Mucosa of gallbladder (tissue), 1 donor: ENCODE results near the gene SART3. TPM values are rescaled to one million over a fixed set of nuclear protein-coding genes. Genes with fewer than 3 reads are reported as not detected.
"Not testable (repeated sequence)": the region's sequence is repeated elsewhere in the genome, so short reads cannot be mapped to it uniquely, and the experiment has no call there.

Source experiments
- DNase-seq: peaks from one replicate; pipeline ENCODE4 v3.0.0-alpha.2; 2020; ENCODE audit warnings: low spot score
- total RNA-seq: library from RNA; stranded (reverse); gene quantifications from one replicate; pipeline ENCODE4 v1.2.1, GENCODE V29; 2021
- donor health status: DM: no; HTN: no; CAD: no.

Gene SART3
- total RNA-seq, 1 donor from 2014 or later, result 42.3 TPM

DNA sequence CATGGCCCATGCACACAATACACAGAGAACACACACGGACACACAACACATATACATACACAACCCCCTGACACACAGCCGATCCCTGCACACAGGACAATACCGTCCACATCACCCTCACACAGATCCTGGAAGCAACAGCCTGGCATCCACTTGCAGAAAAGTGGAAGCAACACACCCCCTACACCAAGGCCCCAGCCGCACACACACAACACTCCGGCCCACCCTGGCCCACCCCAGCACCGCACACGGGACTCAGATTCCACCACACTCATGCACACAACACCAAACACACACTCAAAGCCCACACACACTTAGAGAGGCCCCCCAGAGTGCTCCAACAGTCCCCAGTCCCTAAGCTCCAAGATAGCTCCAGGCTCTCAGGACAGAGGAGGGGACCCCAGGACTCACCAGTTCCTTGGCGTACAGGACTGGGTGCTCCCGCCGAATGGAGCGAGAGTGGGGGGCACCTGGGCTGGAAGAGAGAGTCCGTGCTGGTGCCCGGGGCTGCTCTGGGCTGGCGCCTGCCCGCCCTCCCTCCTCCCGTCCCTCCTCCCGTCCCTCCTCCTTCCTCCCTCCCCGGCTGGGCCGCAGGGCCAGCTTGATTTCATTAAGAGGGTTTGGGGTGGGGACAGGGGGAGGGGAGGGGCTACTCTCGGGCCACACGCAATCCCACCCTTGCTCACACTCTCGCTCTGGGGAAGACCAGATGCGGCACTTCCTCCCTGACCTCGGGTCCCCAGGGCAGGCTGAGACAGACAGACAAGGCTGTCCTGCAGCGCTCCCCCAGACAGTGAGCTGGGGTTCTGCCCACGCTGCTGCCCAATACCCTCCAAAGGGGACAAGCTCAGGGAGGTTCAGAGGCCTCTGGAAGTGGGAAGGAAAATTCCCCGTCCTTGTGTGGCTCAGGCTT is 36.8 kb upstream of the SART3 start, which contains the start of gene TMEM119:
TSS of gene TMEM119 (minus strand) at position 526 of the 913 bp plus-strand sequence. CDS start 5,701 bp downstream, outside the sequence.
- no peak for DNase-seq

DNA sequence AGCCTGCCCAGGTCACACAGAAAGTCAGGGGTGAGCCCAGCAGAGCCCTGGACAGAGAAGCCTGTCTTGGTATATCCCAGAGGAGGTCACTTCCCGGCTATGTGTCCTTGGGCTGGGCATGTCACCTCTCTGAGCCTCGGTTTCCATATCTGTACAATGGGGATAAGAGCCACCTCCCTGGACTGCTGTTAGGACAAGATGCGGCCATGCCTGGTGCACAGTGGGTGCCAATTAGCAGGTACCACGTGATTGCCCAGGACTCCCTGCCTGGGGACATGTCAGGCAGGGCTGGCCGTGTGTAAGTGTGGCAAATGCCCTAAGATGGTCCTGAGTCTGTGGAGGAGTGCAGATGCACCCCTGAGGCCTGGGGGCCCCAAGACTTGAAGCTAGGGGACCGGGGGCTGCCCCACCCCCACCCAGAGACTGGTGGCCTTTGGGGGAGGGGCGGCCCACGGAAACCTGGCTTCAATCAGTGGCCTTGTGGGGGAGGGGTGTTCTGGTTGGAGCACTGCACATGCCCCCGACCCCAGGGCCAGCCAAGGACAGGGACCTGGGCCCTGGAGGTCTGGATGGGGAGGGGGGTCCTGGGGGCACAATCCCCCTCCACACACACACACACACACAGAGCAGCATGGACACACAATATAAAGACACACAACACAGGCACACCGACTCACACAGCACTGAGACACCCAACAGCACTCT is 36.0 kb upstream of the SART3 start:
- no peak for DNase-seq

DNA sequence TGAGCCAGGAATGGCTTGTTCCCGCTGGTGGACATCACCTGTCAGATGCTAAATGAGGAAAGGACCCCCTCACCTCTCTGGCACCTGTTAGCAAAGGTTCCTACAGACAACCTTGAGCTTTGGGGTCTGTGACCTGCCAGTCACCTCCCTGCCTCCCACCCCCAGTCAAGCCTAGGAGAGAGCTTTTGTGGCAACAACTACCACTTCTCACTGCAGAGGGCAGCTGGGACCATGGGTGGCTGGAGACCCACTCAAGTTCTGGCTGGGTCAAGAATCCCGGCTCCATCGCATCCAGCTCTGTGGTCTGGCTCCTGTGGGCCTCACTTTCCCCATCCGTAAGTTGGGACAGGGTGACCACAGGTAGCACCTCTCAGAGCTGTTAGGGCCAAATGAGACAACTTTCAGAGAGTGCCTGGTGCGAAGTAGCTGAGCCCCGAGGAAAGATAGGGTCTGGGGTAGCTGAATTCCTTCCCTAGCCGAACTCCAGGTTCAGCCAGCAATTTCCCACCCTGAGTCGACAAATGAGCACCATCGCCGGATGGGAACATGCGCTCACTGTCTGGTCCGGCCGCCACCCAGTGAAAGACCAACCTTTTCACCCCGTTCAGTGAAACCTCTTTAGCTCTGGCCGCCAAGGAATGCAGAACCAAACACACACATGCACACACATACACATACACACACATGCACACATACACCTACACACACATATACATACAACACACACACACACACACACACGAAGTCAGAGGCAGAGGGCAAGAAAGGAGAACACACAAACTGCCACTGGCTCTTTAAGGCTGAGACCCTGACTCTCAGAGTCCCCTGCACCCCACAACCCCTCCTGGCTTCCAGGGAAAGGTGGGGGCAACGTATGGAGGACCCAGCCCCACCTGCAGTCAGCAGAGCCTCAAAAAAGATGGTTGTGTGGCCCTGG is 35.0 kb upstream of the SART3 start:
- DNase-seq, result no peak

DNA sequence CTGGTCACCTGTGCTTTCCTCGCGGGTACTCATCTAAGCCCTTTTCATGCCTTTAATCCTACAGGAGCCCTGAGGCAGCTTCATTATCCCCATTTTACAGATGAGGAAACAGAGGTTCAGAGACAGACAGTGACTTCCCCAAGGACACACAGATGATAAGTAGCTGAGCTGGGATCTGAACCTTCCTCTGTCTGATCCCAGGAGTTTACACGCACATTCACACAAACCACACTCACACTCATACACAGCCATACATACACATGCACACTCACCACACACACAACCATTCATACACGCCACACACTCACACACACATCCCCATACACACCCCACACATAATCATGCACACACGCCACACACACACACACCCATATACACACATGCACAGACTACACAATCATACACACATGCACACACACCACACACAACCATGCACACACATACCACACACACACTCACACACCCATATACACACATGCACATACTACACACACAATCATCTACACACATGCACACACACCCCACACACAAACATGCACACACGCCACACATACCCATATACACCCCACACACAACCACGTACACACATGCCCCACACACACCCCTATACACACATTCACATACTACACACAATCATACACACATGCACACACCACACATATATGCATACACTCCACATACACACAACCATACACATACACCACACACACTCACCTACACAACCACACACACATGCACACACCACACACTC is 34.2 kb upstream of the SART3 start:
- DNase-seq, result no peak

DNA sequence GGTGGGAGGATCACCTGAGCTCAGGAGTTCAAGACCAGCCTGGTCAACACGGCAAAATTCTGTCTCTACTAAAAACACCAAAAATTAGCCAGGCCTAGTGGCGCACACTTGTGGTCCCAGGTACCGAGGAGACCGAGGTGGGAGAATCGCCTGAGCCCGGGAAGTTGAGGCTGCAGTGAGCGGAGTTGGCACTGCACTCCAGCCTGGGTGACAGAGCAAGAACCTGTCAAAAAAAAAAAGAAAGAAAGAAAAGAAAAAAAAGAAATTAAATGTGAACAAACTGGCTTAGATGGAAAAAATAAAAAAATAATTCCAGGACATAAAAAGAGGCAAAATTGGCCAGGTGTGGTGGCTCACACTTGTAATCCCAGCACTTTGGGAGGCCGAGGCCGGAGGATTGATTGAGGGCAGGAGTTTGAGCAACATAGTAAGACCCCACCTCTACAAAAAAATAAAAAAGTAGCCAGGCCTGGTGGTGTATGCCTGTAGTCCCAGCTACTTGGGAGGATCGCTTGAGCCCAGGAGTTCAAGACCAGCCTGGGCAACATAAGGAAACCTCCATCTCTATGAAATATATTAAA is 33.4 kb upstream of the SART3 start:
- DNase-seq, result no peak

DNA sequence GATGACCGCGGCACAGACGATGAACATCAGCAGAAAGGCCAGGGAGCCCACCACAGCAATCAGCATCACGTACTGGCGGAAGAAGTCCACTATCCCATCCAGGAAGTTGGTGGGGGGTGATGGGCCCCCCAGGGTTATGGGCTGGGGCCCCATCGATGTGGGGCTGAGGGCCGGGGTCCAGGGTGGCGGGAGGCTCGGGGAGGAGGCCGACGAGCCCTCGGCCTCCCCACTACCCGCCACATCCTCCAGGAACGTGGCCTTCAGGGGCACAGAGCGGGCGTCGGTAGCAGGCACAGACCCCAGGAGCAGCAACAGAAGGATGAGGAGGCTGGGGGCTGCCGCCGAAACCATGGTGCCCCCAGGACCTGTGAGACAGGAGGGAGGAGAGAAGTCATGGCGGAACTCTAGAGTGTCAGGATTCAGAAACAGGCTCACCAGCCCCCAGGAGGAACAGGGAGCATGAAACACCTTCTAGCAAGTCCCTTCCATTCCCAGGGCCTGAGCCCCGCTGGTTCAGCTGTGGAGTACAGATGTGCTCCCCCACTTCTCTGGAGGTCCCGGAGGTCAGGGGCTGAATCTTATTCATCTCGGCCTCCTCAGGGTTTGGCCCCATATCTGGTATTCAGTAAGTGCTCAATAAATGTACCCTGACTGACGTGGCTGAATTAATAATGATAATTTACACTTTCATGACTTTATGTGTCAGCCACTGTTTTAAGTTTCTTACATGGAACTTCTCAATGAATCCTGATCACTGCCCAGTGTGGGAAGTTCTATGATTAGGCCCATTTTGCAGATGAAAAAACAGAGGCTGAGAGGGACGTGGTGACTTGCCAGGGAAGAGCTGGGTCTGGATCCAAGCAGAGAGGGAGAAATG is 31.3 kb upstream of the SART3 start:
- no peak for DNase-seq

DNA sequence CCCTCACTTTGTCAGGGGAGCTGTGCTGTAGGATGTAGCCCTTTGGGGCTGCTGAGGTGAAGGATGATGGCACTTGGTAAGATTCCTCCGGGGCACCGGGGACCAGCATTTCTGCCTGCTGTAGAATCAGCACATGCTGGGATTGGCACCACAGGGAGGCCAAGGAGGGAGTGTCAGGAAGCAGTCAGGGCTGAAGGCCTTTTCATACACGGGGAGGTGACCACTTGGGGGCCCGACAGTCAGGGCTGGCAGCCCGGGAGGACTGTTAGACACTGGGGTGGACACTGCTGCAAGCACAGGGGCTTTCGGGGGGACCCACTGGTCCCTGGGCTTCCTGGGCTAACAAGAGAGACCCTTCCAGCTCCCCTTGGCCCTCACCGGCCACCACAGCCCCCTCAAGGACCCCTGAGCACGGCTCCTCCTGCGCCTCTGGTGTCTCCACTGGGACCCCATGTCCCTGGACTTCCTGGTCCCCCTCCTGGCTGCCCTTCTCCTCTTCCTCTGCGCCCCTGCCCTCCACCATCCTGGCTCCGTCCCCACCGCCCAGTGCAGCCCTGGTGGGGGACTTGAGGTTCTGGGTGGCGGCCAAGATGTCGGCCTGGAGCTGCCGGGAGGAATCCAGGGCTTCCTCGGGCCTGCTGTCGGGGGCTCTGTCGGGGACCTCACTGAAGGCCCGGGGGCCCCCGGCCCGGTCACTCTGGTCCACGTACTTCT is 30.5 kb upstream of the SART3 start:
- DNase-seq, result no peak

DNA sequence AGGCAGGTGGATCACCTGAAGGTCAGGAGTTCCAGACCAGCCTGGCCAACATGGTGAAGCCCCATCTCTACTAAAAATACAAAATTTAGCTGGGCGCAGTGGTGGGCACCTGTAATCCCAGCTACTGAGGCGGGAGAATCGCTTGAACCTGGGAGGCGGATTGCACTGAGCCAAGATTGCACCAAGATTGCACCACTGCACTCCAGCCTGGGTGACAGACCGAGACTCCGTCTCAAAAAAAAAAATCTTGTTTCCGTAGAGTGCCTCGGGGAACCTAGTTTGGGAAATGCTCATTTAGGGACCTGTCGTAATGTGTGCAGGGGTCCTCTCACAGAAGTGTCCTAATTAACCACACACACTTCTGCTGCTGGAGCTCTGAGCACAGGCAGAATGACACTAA is 29.5 kb upstream of the SART3 start:
- not testable (repeated sequence) for DNase-seq

DNA sequence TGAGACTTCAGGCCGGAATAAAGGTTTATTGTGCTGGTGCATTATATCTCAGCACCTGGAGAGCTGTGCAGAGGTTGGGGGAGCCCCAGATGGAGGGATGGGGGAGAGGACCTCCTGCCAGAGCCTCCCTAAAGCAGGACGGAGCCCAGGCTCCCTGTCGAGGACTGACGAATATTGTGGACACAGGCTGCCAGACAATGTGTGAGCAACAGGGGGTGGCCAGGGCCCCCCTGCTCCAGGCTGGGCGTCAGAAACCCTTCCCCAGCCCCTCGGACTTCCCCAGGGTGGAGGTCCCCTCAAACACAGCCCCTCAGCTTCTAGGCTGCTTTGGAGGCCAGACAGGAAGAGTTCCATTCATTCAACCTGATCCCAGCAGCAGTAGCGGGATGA is 28.9 kb upstream of the SART3 start:
- no peak for DNase-seq

DNA sequence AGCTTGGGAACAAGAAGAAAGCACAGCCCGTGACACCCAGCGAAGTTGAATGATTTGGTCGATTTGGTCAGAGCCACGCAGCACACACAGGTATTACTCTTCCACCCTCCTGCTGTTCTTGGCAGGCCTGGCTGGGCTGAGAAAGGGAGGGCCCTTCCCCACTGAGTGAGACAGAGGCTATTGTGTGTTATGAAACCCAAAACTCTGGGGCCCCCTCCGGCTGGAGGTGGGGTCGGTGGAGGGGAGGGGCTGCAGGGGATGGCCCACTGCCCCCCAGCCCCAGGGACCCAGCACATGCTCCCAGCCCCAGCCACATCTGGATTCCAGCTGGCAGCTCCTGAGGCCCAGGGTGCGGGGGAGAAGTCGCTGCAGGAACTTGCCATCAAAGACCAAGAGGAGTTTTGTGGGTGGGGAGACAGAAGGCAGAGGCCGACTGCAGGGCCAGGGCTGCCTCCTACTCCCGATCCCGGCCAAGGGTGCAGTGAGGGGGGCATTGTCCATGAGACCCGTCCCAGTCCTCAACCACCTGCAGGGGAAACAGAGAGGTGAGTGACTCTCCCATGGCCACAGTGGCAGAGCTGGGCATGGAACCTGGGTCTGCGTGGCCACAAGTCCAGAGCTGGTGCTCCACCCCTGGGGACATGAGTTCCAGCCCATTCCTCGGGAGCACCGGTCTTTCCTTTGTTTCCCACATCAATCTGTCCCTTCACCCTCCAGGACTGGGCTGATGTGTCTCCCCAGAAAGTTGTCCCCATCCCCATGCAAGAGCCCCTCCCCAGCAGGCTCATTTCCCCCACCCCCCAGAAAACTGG is 28.3 kb upstream of the SART3 start:
- no peak for DNase-seq

DNA sequence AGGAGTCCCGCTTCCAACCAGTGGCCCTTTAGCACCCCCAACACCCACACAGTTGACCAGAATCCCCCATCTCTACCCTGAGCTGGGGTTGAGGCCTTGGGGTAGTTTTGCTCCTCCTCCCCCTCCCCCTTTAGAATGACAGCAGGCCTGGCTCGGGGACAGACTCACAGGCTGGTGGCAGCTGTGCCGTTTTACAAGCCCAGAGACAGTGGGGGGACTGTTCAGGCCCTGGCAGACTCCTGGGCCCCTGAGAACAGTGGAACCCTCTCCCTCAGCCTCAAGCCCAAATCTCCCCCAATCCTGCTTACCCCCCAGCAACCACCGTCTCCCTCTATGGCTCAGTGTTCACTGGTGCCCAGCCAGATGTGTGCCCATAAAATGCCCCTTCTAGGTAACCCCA is 26.9 kb upstream of the SART3 start:
- DNase-seq, result no peak

DNA sequence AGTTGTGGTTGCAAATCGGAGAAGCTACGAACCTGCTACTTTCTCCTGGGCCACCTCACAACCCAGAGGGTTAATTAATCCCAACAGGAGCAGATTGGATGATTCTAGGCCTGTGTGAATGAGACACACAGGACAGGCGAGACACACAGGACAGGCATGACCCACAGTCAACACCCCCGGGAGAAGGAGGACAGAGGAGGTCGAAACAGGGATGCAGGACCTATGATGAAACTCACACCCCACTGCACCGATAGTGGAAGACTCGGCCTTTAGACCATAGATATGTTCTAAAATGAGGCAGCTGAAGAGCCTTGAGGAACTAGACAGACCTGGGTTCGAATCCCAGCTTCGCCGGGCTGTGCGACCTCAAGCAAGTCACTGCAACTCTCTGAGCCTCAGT is 25.3 kb upstream of the SART3 start:
- DNase-seq, result no peak

DNA sequence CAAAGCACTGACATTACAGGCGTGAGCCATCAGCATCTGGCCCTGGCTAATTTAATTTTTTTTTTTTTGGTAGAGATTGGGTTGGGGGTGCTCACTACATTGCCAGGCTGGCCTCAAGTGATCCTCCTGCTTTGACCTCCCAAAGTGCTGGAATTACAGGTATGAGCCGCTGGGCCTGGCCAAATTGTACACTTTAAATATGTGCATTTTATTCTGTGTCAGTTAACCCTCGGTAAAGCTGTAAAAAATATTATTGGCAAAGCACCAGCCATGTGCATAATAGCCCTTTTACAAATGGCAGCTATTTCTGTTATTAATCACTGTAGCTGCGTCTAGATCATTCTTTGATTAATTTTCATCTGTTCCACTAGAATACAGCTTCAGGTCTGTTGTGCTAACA is 24.9 kb upstream of the SART3 start:
- DNase-seq, result no peak

DNA sequence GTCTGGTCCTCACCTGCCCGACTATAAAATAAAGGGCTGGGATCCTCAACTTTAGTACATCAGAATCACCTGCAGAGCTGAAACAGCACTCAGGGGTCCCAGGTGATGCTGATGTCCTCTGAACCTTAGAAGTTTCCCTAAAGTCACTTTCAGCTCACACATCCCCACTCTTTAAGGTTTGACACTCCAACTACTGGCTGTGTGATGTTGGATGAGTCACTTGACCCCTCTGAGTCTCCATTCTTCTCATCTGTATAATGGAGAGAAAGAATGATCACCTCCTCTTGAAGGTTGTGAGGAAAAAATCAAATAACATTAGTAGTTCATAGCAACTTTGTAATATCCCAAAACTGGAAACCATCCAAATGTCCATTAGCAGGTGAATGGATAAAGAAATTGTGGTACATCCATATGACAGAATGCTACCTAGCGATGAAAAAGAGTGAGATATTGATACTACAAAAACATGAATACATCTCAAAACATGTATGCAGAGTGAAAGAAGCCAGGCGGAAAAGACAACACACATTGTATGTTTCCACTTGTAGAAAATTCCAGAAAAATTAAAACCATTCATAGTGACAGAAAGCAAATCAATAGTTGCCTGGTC is 23.6 kb upstream of the SART3 start:
- DNase-seq, result no peak

DNA sequence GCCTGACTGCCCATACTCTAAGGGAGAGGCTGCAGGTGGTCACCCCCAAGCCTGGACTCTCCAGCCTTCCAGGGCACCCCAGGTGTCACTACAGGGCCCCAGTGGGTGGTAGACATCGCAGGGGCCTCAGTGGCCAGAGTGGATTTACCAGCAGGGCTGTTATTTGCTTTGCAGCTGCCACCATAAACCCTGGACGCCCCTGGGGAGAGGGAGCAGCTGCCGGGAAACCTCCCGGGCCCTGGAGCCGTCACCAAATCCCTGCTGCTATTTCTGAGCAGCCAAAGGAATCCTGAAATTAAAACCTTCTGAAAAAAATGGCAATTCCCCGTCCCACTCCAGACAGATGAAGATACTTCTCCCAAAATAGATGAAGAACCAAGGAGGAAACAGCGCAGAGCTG is 23.0 kb upstream of the SART3 start:
- DNase-seq, result no peak

DNA sequence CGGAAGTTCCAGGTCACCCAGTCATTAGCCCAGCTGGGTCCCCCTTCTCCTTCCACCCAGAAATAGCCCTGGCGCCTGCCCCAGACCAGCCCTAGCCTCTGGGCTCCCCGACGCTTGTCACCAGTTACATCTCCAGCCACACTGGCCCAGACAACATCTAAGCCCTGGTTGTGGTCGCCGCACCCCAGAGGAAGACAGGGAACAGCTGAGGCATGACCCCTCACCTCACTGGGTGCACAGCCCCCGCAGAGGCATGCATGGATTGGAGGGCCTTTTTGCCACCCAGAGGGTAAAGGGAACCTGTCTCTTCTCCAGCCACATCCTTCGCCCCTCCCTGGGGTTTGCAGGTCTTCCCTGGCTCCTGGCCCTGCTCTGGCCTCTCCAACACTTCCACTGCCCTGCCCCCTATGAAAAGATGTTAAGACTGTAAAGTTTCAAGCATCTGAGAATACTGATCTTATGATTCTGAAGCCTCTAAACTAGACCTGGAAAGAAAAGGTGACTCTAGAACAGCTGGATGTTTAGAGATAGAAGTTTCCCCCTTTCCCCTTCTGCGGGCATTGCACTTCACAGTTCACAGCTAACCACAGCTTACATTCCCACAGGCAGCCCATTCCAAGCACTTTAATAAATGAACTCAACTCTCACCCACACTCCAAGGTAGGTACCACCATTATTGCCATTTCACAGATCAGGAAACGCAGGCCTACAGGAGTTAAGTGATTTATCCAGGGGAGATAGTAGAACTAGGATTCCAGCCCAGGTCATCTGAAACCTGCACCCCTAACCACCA is 22.2 kb upstream of the SART3 start:
- no peak for DNase-seq

DNA sequence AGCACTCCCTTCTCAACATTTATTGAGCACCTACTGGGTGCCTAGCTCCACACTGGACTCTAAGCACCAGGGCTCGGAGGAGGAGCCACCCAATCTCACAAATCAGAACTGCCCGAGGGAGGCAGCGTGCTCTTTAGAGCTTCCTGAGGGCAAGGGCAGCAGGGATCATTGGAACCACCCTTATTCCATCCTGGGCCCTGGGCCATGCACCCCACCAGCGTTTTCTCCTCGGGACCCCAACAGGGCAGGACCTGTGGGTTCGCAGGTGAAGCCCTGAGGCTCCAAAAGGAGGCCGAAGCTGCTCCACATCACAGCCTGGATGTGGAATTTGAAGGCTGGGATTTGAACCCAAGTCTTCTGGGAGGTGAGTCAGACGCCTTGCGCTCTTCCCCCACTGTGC is 21.5 kb upstream of the SART3 start:
- no peak for DNase-seq
